ENCODE measurements around the gene RBM33. TPM values are rescaled to one million over a fixed set of nuclear protein-coding genes. Genes with fewer than 3 reads are reported as not detected.

Gene RBM33
- total RNA-seq, 1 experiment from 2014 or later, result 81.8 TPM

- TF ChIP-seq, protein P1, sequence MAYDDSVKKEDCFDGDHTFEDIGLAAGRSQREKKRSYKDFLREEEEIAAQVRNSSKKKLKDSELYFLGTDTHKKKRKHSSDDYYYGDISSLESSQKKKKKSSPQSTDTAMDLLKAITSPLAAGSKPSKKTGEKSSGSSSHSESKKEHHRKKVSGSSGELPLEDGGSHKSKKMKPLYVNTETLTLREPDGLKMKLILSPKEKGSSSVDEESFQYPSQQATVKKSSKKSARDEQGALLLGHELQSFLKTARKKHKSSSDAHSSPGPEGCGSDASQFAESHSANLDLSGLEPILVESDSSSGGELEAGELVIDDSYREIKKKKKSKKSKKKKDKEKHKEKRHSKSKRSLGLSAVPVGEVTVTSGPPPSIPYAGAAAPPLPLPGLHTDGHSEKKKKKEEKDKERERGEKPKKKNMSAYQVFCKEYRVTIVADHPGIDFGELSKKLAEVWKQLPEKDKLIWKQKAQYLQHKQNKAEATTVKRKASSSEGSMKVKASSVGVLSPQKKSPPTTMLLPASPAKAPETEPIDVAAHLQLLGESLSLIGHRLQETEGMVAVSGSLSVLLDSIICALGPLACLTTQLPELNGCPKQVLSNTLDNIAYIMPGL (CRISPR knock-in tag; IDR thresholded peaks at IDR 0.05), result no peak
- no peak for TF ChIP-seq NR3C1 (CRISPR knock-in tag; conservative IDR thresholded peaks at IDR 0.05; ENCODE audit: low read depth)
- no peak for TF ChIP-seq FOXP1 (CRISPR knock-in tag; IDR thresholded peaks at IDR 0.05; ENCODE audit: borderline replicate concordance)
- no peak for TF ChIP-seq IRF2 (CRISPR knock-in tag; IDR thresholded peaks at IDR 0.05; ENCODE audit: borderline replicate concordance, low read depth)
- no peak for TF ChIP-seq JAZF1 (CRISPR knock-in tag; IDR thresholded peaks at IDR 0.05)
- no peak for TF ChIP-seq CREB1 (CRISPR knock-in tag; IDR thresholded peaks at IDR 0.05)
- TF ChIP-seq TP53 (CRISPR knock-in tag; IDR thresholded peaks at IDR 0.05), result no peak
- no peak for TF ChIP-seq PRRX2 (CRISPR knock-in tag; IDR thresholded peaks at IDR 0.05)
Measured at GRCh38 chr7:155647734-155648133, 3.3 kb downstream of the RBM33 start (continued).

- Mint-ChIP-seq H3K27ac (no peak overlapping the region), H3K27me3 (ENCODE audit: low read depth) (no peaks in the 10 kb centered on the region), H3K4me1 (peaks cover 26% of the 10 kb centered on the region), H3K4me3 (no peak overlapping the region), H3K36me3 (peaks cover 29% of the 10 kb centered on the region), H3K9me3 (peaks cover 14% of the 10 kb centered on the region)
- ChIA-PET POLR2A (interaction anchor here (0.6 kb wide), 1 partner anchor 1238 kb away, joined by 6 read pairs; no protein-coding TSS in a partner anchor), CTCF (no interaction called here)
- TF ChIP-seq ZNF317 (CRISPR knock-in tag; IDR thresholded peaks at IDR 0.05; ENCODE audit: borderline replicate concordance, low read depth) (peak; percentile 91), FOXK1 (CRISPR knock-in tag; IDR thresholded peaks at IDR 0.05) (no peak)
- DNase-seq (ENCODE audit: low spot score) (no peak), ATAC-seq (no peak)
Measured at GRCh38 chr7:155648752-155649339, 4.4 kb downstream of the RBM33 start.

GRCh38 chr7:155649588-155649987 lies 5.1 kb downstream of the RBM33 start:
- DNase-seq (ENCODE audit: low spot score), result no peak
- CTCF ChIA-PET, result interaction anchor here (0.5 to 1.0 kb wide), 2 partner anchors 51 to 124 kb away, joined by 4 read pairs; no protein-coding TSS in a partner anchor

More at GRCh38 chr7:155649588-155649987, 5.1 kb downstream of the RBM33 start:
- Mint-ChIP-seq H3K27ac (peak overlapping the region; percentile 58), H3K4me1 (peaks cover 30% of the 10 kb centered on the region), H3K27me3 (ENCODE audit: low read depth) (no peaks in the 10 kb centered on the region), H3K9me3 (peaks cover 14% of the 10 kb centered on the region), H3K4me3 (no peak overlapping the region), H3K36me3 (peaks cover 29% of the 10 kb centered on the region)
- no peak; the same call in 1 of the 2 replicates for ATAC-seq
- POLR2A ChIA-PET, result no interaction called here
- TF ChIP-seq ATF1 (CRISPR knock-in tag; IDR thresholded peaks at IDR 0.05), result no peak
- TF ChIP-seq, protein P2, sequence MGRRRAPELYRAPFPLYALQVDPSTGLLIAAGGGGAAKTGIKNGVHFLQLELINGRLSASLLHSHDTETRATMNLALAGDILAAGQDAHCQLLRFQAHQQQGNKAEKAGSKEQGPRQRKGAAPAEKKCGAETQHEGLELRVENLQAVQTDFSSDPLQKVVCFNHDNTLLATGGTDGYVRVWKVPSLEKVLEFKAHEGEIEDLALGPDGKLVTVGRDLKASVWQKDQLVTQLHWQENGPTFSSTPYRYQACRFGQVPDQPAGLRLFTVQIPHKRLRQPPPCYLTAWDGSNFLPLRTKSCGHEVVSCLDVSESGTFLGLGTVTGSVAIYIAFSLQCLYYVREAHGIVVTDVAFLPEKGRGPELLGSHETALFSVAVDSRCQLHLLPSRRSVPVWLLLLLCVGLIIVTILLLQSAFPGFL (CRISPR knock-in tag; IDR thresholded peaks at IDR 0.05; ENCODE audit: borderline replicate concordance), result no peak
- TF ChIP-seq, protein P3, sequence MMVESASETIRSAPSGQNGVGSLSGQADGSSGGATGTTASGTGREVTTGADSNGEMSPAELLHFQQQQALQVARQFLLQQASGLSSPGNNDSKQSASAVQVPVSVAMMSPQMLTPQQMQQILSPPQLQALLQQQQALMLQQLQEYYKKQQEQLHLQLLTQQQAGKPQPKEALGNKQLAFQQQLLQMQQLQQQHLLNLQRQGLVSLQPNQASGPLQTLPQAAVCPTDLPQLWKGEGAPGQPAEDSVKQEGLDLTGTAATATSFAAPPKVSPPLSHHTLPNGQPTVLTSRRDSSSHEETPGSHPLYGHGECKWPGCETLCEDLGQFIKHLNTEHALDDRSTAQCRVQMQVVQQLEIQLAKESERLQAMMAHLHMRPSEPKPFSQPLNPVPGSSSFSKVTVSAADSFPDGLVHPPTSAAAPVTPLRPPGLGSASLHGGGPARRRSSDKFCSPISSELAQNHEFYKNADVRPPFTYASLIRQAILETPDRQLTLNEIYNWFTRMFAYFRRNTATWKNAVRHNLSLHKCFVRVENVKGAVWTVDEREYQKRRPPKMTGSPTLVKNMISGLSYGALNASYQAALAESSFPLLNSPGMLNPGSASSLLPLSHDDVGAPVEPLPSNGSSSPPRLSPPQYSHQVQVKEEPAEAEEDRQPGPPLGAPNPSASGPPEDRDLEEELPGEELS (CRISPR knock-in tag; IDR thresholded peaks at IDR 0.05), result no peak
- no peak for TF ChIP-seq SP1 (CRISPR knock-in tag; conservative IDR thresholded peaks at IDR 0.05)
- TF ChIP-seq ETV6 (CRISPR knock-in tag; IDR thresholded peaks at IDR 0.05), result no peak
- TF ChIP-seq, protein P4, sequence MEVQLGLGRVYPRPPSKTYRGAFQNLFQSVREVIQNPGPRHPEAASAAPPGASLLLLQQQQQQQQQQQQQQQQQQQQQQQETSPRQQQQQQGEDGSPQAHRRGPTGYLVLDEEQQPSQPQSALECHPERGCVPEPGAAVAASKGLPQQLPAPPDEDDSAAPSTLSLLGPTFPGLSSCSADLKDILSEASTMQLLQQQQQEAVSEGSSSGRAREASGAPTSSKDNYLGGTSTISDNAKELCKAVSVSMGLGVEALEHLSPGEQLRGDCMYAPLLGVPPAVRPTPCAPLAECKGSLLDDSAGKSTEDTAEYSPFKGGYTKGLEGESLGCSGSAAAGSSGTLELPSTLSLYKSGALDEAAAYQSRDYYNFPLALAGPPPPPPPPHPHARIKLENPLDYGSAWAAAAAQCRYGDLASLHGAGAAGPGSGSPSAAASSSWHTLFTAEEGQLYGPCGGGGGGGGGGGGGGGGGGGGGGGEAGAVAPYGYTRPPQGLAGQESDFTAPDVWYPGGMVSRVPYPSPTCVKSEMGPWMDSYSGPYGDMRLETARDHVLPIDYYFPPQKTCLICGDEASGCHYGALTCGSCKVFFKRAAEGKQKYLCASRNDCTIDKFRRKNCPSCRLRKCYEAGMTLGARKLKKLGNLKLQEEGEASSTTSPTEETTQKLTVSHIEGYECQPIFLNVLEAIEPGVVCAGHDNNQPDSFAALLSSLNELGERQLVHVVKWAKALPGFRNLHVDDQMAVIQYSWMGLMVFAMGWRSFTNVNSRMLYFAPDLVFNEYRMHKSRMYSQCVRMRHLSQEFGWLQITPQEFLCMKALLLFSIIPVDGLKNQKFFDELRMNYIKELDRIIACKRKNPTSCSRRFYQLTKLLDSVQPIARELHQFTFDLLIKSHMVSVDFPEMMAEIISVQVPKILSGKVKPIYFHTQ (CRISPR knock-in tag; IDR thresholded peaks at IDR 0.05), result no peak
- no peak for TF ChIP-seq CREM (CRISPR knock-in tag; IDR thresholded peaks at IDR 0.05)
- no peak for TF ChIP-seq ATF3 (CRISPR knock-in tag; conservative IDR thresholded peaks at IDR 0.05)
- TF ChIP-seq, protein P1 (CRISPR knock-in tag; IDR thresholded peaks at IDR 0.05), result no peak
- TF ChIP-seq, protein P5, sequence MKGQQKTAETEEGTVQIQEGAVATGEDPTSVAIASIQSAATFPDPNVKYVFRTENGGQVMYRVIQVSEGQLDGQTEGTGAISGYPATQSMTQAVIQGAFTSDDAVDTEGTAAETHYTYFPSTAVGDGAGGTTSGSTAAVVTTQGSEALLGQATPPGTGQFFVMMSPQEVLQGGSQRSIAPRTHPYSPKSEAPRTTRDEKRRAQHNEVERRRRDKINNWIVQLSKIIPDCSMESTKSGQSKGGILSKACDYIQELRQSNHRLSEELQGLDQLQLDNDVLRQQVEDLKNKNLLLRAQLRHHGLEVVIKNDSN (CRISPR knock-in tag; IDR thresholded peaks at IDR 0.05), result no peak
- TF ChIP-seq, protein P6, sequence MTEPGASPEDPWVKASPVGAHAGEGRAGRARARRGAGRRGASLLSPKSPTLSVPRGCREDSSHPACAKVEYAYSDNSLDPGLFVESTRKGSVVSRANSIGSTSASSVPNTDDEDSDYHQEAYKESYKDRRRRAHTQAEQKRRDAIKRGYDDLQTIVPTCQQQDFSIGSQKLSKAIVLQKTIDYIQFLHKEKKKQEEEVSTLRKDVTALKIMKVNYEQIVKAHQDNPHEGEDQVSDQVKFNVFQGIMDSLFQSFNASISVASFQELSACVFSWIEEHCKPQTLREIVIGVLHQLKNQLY (CRISPR knock-in tag; IDR thresholded peaks at IDR 0.05), result no peak
- no peak for TF ChIP-seq NR2C2 (CRISPR knock-in tag; IDR thresholded peaks at IDR 0.05)

Data from WTC11 (cell line).